ENCODE data around the gene CITED4.

Gene CITED4

DNA sequence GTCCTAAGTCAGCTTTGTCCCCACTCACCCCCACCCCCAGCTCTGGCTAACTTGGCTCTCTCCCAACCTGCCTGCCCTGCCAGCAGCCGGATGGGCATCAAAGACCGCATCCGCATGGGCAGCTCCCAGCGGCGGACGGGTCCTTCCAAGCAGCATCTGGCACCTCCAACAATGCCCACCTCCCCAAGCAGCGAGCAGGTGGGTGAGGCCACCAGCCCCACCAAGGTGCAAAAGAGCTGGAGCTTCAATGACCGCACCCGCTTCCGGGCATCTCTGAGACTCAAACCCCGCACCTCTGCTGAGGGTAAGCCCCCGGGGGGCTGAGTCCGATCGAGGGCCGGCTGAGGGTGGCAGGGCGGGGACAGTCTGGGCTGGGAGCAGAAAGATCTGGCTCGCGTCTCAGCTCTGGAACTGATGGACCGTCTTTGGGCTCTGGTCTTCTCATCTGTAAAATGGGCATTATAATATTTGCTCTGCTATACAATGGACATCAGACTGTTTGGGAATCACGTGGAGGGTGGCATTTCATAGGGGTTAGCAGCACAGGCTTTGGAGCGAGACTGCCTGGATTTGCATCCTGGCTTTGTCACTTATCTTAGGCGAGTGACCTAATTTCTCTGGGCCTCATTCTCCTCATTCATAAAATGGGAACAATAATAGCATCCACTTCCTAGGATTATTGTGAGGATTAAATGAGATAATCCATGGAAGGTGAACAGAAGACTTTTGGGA is 31.0 kb downstream of the CITED4 start:
- no peak for DNase-seq

GRCh38 chr1:40830419-40830943 is 31.7 kb downstream of the CITED4 start:
- no peak for DNase-seq

GRCh38 chr1:40829631-40830245 is 32.4 kb downstream of the CITED4 start:
- DNase-seq: no peak

DNA sequence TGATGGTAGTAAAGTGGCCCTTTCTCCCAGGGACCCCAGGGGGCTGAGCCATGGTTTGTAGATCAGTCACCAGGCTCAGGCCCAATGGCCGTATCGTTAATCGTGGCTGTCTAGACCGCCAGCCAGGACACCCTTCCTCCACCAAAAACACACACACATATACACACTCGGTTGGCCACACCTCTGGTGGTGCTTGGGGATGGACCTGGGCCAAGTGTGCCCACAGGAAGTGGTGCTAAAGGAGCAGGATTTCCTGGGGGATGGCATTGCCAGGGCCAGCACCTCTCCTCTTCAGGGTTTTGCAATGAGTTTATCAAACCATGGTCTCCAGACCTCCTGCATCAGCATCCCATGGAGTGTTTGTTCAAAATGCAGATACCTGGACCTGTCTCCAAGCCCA is 36.2 kb downstream of the CITED4 start:
- no peak for DNase-seq

- no peak for DNase-seq
Measured at GRCh38 chr1:40825435-40825788, 36.8 kb downstream of the CITED4 start.

GRCh38 chr1:40824591-40825434 is 37.4 kb downstream of the CITED4 start:
- no peak for DNase-seq

- no peak for DNase-seq
Measured at GRCh38 chr1:40823983-40824382, 38.2 kb downstream of the CITED4 start.

- no peak for DNase-seq
Measured at GRCh38 chr1:40823345-40823744, 38.8 kb downstream of the CITED4 start.

DNA sequence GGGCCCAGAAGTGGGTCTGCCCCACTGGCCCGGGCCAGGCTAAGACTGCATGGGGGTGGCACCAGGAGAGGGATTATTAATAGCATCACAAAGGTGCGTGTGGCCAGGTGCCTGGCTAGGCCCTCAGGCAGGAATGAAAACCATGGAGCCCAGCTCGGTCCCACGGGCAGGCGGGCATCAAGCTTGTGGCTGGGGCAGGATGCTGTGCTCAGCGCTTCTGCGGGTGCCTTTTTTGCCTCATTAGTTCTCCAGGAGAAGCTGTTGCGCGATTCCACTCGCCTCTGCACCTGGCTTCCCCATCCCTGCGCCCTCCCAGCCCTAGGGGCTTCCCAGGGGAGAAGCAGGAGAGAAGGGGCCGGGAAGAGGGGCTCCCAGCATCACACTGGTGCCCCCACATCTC is 39.3 kb downstream of the CITED4 start:
- DNase-seq: no peak

GRCh38 chr1:40820911-40821693 is 41.1 kb downstream of the CITED4 start:
- DNase-seq: no peak

GRCh38 chr1:40820251-40820797 is 41.8 kb downstream of the CITED4 start:
- DNase-seq: no peak

DNA sequence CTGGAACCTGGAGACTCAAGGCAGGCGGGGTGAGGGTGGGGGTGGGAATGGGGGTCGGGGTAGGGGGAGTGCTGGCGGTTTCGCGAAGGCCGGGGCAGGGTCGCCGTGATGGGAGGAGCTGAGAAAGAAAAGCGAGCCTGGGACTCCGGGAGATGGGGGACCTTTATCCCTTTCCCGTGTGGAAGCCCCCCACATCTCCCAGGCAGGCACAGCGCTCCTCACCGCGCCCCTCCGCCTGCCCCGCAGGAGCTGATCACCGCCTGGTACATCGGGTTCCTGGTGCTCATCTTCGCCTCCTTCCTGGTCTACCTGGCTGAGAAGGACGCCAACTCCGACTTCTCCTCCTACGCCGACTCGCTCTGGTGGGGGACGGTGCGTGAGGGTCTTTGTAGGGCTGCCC is 43.1 kb downstream of the CITED4 start:
- DNase-seq: no peak

GRCh38 chr1:40818264-40818961 is 43.8 kb downstream of the CITED4 start:
- DNase-seq: no peak

- no peak for DNase-seq
Measured at GRCh38 chr1:40817791-40818263, 44.3 kb downstream of the CITED4 start.

- no peak for DNase-seq
Measured at GRCh38 chr1:40815420-40815819, 46.7 kb downstream of the CITED4 start.
